Naive B cell (primary cell): Measurements from ENCODE around the gene GTPBP8. TPM values are rescaled to one million over a fixed set of nuclear protein-coding genes. Genes with fewer than 3 reads are reported as not detected.
"Not testable (repeated sequence)": the region's sequence is repeated elsewhere in the genome, so short reads cannot be mapped to it uniquely, and the experiment has no call there.

Source experiments
- ATAC-seq, 2 donors: fragments of 150-1000 bp; cut with Tn5 transposase; 2 replicates each; pipeline ENCODE4 v1.10.0; 2021; ENCODE audit warnings: low read depth in 2 of 2, mild to moderate bottlenecking in 2 of 2, moderate library complexity in 2 of 2
- DNase-seq: peaks from one replicate; pipeline ENCODE4 v3.0.0; 2022
- H3K27ac Mint-ChIP-seq, 6 donors: one replicate each; pipeline ENCODE4 v1.8.0; 2020 to 2022; ENCODE audit warnings: mild to moderate bottlenecking in 6 of 6, mixed read lengths in 6 of 6, moderate library complexity in 5 of 6, inconsistent platforms in 2 of 6
- H3K27me3 Mint-ChIP-seq, 3 donors: one replicate each; pipeline ENCODE4 v1.8.0; 2021 to 2022; ENCODE audit warnings: mixed read lengths in 3 of 3, mild to moderate bottlenecking in 1 of 3
- H3K36me3 Mint-ChIP-seq, 2 donors: one replicate each; pipeline ENCODE4 v1.8.0; 2020 to 2022; ENCODE audit warnings: mixed read lengths in 2 of 2, inconsistent platforms in 1 of 2, mild to moderate bottlenecking in 1 of 2
- H3K4me1 Mint-ChIP-seq, 3 donors: one replicate each; pipeline ENCODE4 v1.8.0; 2020 to 2022; ENCODE audit warnings: mixed read lengths in 3 of 3, inconsistent platforms in 1 of 3, mild to moderate bottlenecking in 1 of 3, moderate library complexity in 1 of 3
- H3K4me3 Mint-ChIP-seq, 8 donors: one replicate each; pipeline ENCODE4 v1.8.0; 2020 to 2022; ENCODE audit warnings: mild to moderate bottlenecking in 8 of 8, mixed read lengths in 8 of 8, moderate library complexity in 8 of 8, inconsistent platforms in 2 of 8
- H3K9me3 Mint-ChIP-seq, 7 donors: one replicate each; pipeline ENCODE4 v1.8.0; 2020 to 2022; ENCODE audit warnings: mixed read lengths in 7 of 7, mild to moderate bottlenecking in 5 of 7, inconsistent platforms in 2 of 7, moderate library complexity in 1 of 7
- polyA plus RNA-seq, 6 donors: library from polyadenylated mRNA; unstranded; fragments of 300-500 nt; fragmentation: Illumina TruSeq; gene quantifications; one replicate each; pipeline ENCODE4 v1.2.3, GENCODE V29; 2021; ENCODE audit warnings: low read depth in 6 of 6

Gene GTPBP8
- polyA plus RNA-seq, 6 donors from 2014 or later: 9.4 to 16.2 (median 12.7) TPM

- not testable (repeated sequence) for H3K27ac Mint-ChIP-seq, H3K4me3 Mint-ChIP-seq, H3K36me3 Mint-ChIP-seq, DNase-seq, H3K9me3 Mint-ChIP-seq, H3K4me1 Mint-ChIP-seq, H3K27me3 Mint-ChIP-seq, ATAC-seq
Measured at GRCh38 chr3:113046186-113046965, 55.6 kb downstream of the GTPBP8 start.

GRCh38 chr3:113051302-113051711, 60.5 kb downstream of the GTPBP8 start:
- no peak overlapping the region for H3K27ac Mint-ChIP-seq
- no peaks in the 10 kb centered on the region for H3K27me3 Mint-ChIP-seq
- peak; percentile 97 to 98 for ATAC-seq
- peak; percentile 70 for DNase-seq
- no peak overlapping the region for H3K4me3 Mint-ChIP-seq
- peaks cover 0 to 3% (median 0%) of the 10 kb centered on the region in 3 donors for H3K4me1 Mint-ChIP-seq
- H3K9me3 Mint-ChIP-seq: no peaks in the 10 kb centered on the region
- no peaks in the 10 kb centered on the region for H3K36me3 Mint-ChIP-seq

Other genes starting within 250 kb of the GTPBP8 start
- gene CD200R1L, start 144.1 kb upstream of the GTPBP8 start, polyA plus RNA-seq: not detected
- gene CD200R1, start 15.9 kb upstream of the GTPBP8 start, polyA plus RNA-seq: 1 to 10 TPM in 3 of 6 donors, under 1 TPM in 2, not detected in 1; 0.52 to 3.8 (median 1.9) TPM
- gene BOC, start 220.6 kb downstream of the GTPBP8 start, polyA plus RNA-seq: not detected